Gastrocnemius medialis (tissue), 4 donors: ENCODE results near the gene ADPRS.

Experiments
- CTCF ChIP-seq, 5 experiments: fragments of 450-650 bp in 3 of 5; fragments of 200-600 bp in 2 of 5; sonication (generic) in 2 of 5; IDR thresholded peaks in 4 of 5; conservative IDR thresholded peaks in 1 of 5; 1 replicate in 4 of 5; 2 replicates in 1 of 5; pipeline ENCODE4 v1.5.1; 2016 to 2019; ENCODE audit warnings: antibody characterized with exemption in 5 of 5, mild to moderate bottlenecking in 3 of 5, moderate library complexity in 3 of 5
- POLR2A ChIP-seq, 2 donors: fragments of 450-650 bp; IDR thresholded peaks; one replicate each; pipeline ENCODE4 v1.6.1; 2017; ENCODE audit warnings: antibody characterized with exemption in 2 of 2, mild to moderate bottlenecking in 2 of 2, moderate library complexity in 2 of 2

DNA sequence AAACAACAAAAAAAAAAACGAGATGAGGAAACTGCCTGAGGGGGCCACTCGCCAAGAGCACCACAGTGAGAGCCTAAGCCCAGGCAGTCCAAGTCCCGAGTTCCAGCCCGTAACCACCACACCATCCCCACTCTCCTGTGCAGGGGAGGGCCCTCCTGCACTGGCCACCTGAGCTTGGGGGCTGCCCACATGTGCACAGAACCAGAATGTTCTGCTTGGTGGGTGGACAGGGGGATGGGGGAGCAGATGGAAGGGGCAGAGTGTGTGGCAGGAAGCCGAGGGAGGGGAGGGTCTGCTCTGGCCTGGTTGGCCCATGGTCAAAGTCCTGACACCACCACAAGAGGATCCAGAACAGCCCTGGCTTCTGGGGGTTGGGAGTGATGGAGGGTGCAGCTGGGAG is 17.6 kb downstream of the ADPRS start:
- TF ChIP-seq CTCF (IDR thresholded peaks at IDR 0.05 in 4 of 5, conservative IDR thresholded peaks at IDR 0.05 in 1 of 5) (no peak), POLR2A (IDR thresholded peaks at IDR 0.05) (no peak)
